Measurements from ENCODE around the gene RPL41. TPM values are rescaled to one million over a fixed set of nuclear protein-coding genes. Genes with fewer than 3 reads are reported as not detected.

Gene RPL41
- total RNA-seq, 1 donor from 2014 or later, result 5,829 TPM

DNA sequence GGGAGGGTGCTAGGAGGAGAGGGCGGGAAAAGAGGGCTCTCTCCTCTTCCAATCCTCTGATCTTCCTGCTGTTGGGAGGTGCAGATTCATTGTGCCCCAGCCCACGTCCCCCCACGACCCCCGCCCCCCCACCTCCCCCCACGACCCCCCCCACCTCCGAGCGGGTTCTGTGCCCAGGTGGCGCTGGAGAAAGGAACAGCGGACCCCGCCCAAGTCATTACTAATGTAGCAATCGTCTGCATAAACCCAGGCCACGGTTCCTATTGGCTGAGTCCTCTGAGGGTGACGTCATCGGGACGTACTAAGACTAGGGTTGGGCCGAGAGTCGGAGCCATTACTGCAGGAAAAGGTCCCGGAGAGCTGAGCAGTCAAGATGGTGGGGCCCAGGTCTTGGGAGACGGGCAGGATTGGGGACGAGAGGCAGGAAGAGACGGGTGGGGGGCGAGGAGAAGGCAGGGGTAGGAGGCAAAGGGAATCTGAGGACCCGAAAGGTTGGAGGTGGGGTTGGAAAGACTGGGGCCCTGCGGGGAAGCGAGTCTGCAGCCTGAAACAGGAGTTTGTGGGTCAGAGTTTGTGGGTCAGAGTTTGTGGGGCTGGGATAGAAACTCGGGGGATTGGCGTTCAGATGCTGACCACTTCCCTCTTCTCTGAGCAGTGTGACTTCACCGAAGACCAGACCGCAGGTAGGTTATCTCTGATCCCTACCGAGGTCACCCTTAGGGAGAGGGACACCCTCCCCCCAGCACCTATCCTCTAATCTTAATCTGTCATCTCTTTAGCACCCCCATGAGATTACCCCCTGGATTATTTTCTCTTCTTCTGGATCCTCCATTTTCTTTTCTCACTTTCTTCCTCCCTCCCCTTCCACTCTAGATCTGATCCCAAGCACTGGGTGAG is 41.8 kb downstream of the RPL41 start, which contains the start of gene MYL6:
TSS of gene MYL6 (plus strand) at position 331 of the 897 bp plus-strand sequence. CDS start at position 374, 43 bp downstream.
- H3K9me3 Mint-ChIP-seq, result no peaks in the 10 kb centered on the region
- peak; percentile 86 for ATAC-seq (ENCODE audit: low read depth)
- peak; percentile 70 for DNase-seq
- ChIA-PET POLR2A (interaction anchor here (0.7 to 4.3 kb wide), 12 partner anchors 17 to 176 kb away, joined by 3 to 67 read pairs (median 5); partner anchors contain the start of genes CNPY2, ESYT1, PA2G4 and PAN2), CTCF (interaction anchor here (1.0 to 2.0 kb wide), 5 partner anchors 29 to 184 kb away, joined by 3 to 13 read pairs (median 5); partner anchors contain the start of genes RAB5B and SMARCC2)
- H3K36me3 Mint-ChIP-seq (ENCODE audit: low read depth), result peaks cover 61% of the 10 kb centered on the region
- intact Hi-C loops (cut with micrococcal nuclease), result loop anchor here (1.0 kb wide), 5 partner anchors 32 to 185 kb away; partner anchors contain the start of genes RNF41 and ZC3H10
- no peaks in the 10 kb centered on the region for H3K27me3 Mint-ChIP-seq
- H3K4me1 Mint-ChIP-seq, result peaks cover 48% of the 10 kb centered on the region
- peak within 1 kb of the TSS; percentile 95 for H3K27ac Mint-ChIP-seq
- H3K4me3 Mint-ChIP-seq, result peak within 1 kb of the TSS; percentile 94
- TF ChIP-seq, protein P1, sequence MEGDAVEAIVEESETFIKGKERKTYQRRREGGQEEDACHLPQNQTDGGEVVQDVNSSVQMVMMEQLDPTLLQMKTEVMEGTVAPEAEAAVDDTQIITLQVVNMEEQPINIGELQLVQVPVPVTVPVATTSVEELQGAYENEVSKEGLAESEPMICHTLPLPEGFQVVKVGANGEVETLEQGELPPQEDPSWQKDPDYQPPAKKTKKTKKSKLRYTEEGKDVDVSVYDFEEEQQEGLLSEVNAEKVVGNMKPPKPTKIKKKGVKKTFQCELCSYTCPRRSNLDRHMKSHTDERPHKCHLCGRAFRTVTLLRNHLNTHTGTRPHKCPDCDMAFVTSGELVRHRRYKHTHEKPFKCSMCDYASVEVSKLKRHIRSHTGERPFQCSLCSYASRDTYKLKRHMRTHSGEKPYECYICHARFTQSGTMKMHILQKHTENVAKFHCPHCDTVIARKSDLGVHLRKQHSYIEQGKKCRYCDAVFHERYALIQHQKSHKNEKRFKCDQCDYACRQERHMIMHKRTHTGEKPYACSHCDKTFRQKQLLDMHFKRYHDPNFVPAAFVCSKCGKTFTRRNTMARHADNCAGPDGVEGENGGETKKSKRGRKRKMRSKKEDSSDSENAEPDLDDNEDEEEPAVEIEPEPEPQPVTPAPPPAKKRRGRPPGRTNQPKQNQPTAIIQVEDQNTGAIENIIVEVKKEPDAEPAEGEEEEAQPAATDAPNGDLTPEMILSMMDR (IDR thresholded peaks at IDR 0.05), result no peak

GRCh38 chr12:56158926-56159461 is 42.6 kb downstream of the RPL41 start:
- H3K9me3 Mint-ChIP-seq, result no peaks in the 10 kb centered on the region
- H3K36me3 Mint-ChIP-seq (ENCODE audit: low read depth), result peaks cover 68% of the 10 kb centered on the region
- DNase-seq (no peak), ATAC-seq (ENCODE audit: low read depth) (no peak)
- H3K4me3 Mint-ChIP-seq, result peak overlapping the region; percentile 94
- peak overlapping the region; percentile 95 for H3K27ac Mint-ChIP-seq
- CTCF ChIA-PET, result interaction anchor here (1.1 to 2.0 kb wide), 4 partner anchors 28 to 40 kb away, joined by 4 to 13 read pairs (median 6); partner anchors contain the start of gene SMARCC2
- TF ChIP-seq, protein P1 (IDR thresholded peaks at IDR 0.05), result no peak
- peaks cover 47% of the 10 kb centered on the region for H3K4me1 Mint-ChIP-seq
- POLR2A ChIA-PET, result interaction anchor here (0.5 to 4.3 kb wide), 13 partner anchors 12 to 175 kb away, joined by 3 to 67 read pairs (median 6); partner anchors contain the start of genes ESYT1, PA2G4, PAN2 and RNF41
- intact Hi-C loops (cut with micrococcal nuclease), result loop anchor here (1.0 kb wide), 5 partner anchors 31 to 186 kb away; partner anchors contain the start of genes RNF41 and ZC3H10
- H3K27me3 Mint-ChIP-seq, result no peaks in the 10 kb centered on the region

GRCh38 chr12:56159482-56160192 is 43.2 kb downstream of the RPL41 start:
- DNase-seq (no peak), ATAC-seq (ENCODE audit: low read depth) (no peak)
- Mint-ChIP-seq H3K4me1 (peaks cover 47% of the 10 kb centered on the region), H3K27me3 (no peaks in the 10 kb centered on the region), H3K36me3 (ENCODE audit: low read depth) (peaks cover 75% of the 10 kb centered on the region), H3K27ac (peak overlapping the region; percentile 95), H3K9me3 (no peaks in the 10 kb centered on the region), H3K4me3 (peak overlapping the region; percentile 94)
- POLR2A ChIA-PET, result interaction anchor here (0.5 to 4.3 kb wide), 13 partner anchors 13 to 174 kb away, joined by 3 to 67 read pairs (median 6); partner anchors contain the start of genes ESYT1, PA2G4, PAN2 and RNF41
- intact Hi-C loops (cut with micrococcal nuclease), result no loop called here
- CTCF ChIA-PET, result interaction anchor here (1.1 to 2.0 kb wide), 4 partner anchors 28 to 41 kb away, joined by 4 to 13 read pairs (median 6); partner anchors contain the start of gene SMARCC2
- TF ChIP-seq, protein P1 (IDR thresholded peaks at IDR 0.05), result no peak

DNA sequence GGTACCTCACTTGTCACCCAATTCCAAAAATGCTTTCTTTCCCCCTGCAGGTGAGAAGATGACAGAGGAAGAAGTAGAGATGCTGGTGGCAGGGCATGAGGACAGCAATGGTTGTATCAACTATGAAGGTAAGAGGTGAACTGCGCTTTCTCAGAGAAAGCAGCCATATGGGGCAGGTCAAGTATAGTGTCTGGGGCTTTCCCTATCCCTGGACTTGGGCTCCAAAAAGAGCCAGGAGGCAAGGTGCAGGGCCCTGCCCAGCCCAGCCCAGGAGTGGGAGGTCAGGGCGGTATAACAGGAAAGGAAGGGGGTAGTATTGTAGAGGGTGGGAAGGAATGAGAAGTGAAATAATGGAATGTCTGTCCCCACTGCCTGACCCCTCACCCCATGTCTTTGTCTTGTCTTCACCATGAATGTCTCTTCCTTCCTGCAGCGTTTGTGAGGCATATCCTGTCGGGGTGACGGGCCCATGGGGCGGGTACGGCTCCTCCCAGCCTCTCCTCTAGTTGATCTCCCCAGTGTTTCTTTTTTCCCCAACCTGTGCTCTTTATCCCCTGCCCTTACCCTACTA is 43.8 kb downstream of the RPL41 start:
- intact Hi-C loops (cut with micrococcal nuclease), result no loop called here
- POLR2A ChIA-PET, result interaction anchor here (0.9 to 4.3 kb wide), 5 partner anchors 9 to 56 kb away, joined by 3 to 67 read pairs (median 12); partner anchors contain the start of genes ESYT1, MYL6B and PA2G4
- Mint-ChIP-seq H3K27ac (peak overlapping the region; percentile 95), H3K27me3 (no peaks in the 10 kb centered on the region), H3K36me3 (ENCODE audit: low read depth) (peaks cover 79% of the 10 kb centered on the region), H3K9me3 (no peaks in the 10 kb centered on the region), H3K4me1 (peaks cover 46% of the 10 kb centered on the region), H3K4me3 (peak overlapping the region; percentile 94)
- no peak for ATAC-seq (ENCODE audit: low read depth)
- DNase-seq, result no peak
- CTCF ChIA-PET, result interaction anchor here (2.0 kb wide), 2 partner anchors 29 to 34 kb away, joined by 6 to 13 read pairs; partner anchors contain the start of gene SMARCC2
- TF ChIP-seq, protein P1 (IDR thresholded peaks at IDR 0.05), result no peak

All from activated B cell treated with CpG ODN at 0.5 μM for 24 hours (primary cell).